A549 (cell line): ENCODE data around the gene BPIFB4. TPM values are rescaled to one million over a fixed set of nuclear protein-coding genes. Genes with fewer than 3 reads are reported as not detected.

Experiments used
- ATAC-seq, 2 experiments: fragments of 200-7000 bp in 1 of 2; fragments of >200 bp in 1 of 2; cut with Nextera tagmentation in 1 of 2; cut with Tn5 transposase in 1 of 2; 3 replicates each; pipeline versions ENCODE4 v1.8.0 to v1.9.1; 2018 to 2020; ENCODE audit warnings: mild to moderate bottlenecking in 1 of 2, moderate library complexity in 1 of 2
- CTCF ChIA-PET: fragments of 300-600 bp; sonication (Branson Sonifier 250); formaldehyde crosslinking; extraction: SDS; loops from one replicate; lab custom pipeline; 2021; ENCODE audit warnings: antibody characterized with exemption, inconsistent platforms; lab: Yijun Ruan, JAX
- POLR2A ChIA-PET: fragments of 350-600 bp; formaldehyde crosslinking; extraction: SDS; loops from one replicate; lab custom pipeline; 2021; ENCODE audit warnings: antibody characterized with exemption, inconsistent platforms; lab: Yijun Ruan, JAX
- DNase-seq, 2 experiments: peaks; one replicate each; pipeline versions ENCODE4 v3.0.0 to v3.0.0-alpha.2; 2011 to 2016; ENCODE audit warnings: low read depth in 1 of 2, low spot score in 1 of 2
- FAIRE-seq: peaks from 2 replicates; lab custom pipeline; 2011; peaks lifted over from hg19 to GRCh38; lab: Jason Lieb, UNC
- H3K27ac ChIP-seq, 2 experiments: fragments of >200 bp; sonication (Bioruptor Twin); formaldehyde crosslinking; 3 replicates each; pipeline ENCODE4 v1.5.1; 2016 to 2017
- H3K4me1 ChIP-seq: fragments of >200 bp; sonication (Bioruptor Twin); formaldehyde crosslinking; 3 replicates; pipeline ENCODE4 v1.6.1; 2016
- H3K4me2 ChIP-seq: fragments of >200 bp; sonication (Bioruptor Twin); formaldehyde crosslinking; 3 replicates; pipeline ENCODE4 v1.6.1; 2016
- H3K4me3 ChIP-seq: fragments of >200 bp; sonication (Bioruptor Twin); formaldehyde crosslinking; 3 replicates; pipeline ENCODE4 v1.5.1; 2016
- H3K9me3 ChIP-seq: fragments of >200 bp; sonication (Bioruptor Twin); formaldehyde crosslinking; 3 replicates; pipeline ENCODE4 v1.6.1; 2016
- BCL3 ChIP-seq: fragments of >200 bp; sonication (Bioruptor Twin); formaldehyde crosslinking; IDR thresholded peaks from 3 replicates; pipeline ENCODE4 v1.6.1; 2016
- BHLHE40 ChIP-seq: IDR thresholded peaks from 2 replicates; pipeline ENCODE4 v1.6.1; 2012; ENCODE audit warnings: low read depth, low read length, inconsistent platforms
- CEBPB ChIP-seq, 2 experiments: fragments of >200 bp in 1 of 2; sonication (Bioruptor Twin) in 1 of 2; formaldehyde crosslinking in 1 of 2; IDR thresholded peaks; 2 replicates each; pipeline ENCODE4 v1.6.1; 2012 to 2016
- CHD4 ChIP-seq: fragments of 200-600 bp; sonication (generic); IDR thresholded peaks from 2 replicates; pipeline ENCODE4 v1.6.1; 2016; ENCODE audit warnings: antibody characterized with exemption, mild to moderate bottlenecking, borderline replicate concordance
- CTCF ChIP-seq: fragments of >200 bp; sonication (Bioruptor Twin); formaldehyde crosslinking; IDR thresholded peaks from 3 replicates; pipeline ENCODE4 v1.5.1; 2016
- E2F6 ChIP-seq: IDR thresholded peaks from 2 replicates; pipeline ENCODE4 v1.6.1; 2012; ENCODE audit warnings: low read depth, borderline replicate concordance
- FOSB ChIP-seq: fragments of 250-450 bp; sonication (Bioruptor Pico); IDR thresholded peaks from 2 replicates; pipeline ENCODE4 v1.5.0; 2020; ENCODE audit warnings: mild to moderate bottlenecking, moderate library complexity
- FOXS1 ChIP-seq: fragments of 250-450 bp; sonication (Bioruptor Pico); IDR thresholded peaks from 2 replicates; pipeline ENCODE4 v1.5.0; 2020; ENCODE audit warnings: mild to moderate bottlenecking, moderate library complexity
- HDAC2 ChIP-seq: fragments of 200-600 bp; sonication (generic); IDR thresholded peaks from 2 replicates; pipeline ENCODE4 v1.6.1; 2016
- HEYL ChIP-seq: fragments of 250-450 bp; sonication (Bioruptor Pico); IDR thresholded peaks from 2 replicates; pipeline ENCODE4 v1.8.0; 2021; ENCODE audit warnings: mild to moderate bottlenecking, moderate library complexity
- HOXA7 ChIP-seq: fragments of 250-450 bp; sonication (Bioruptor Pico); IDR thresholded peaks from 2 replicates; pipeline ENCODE4 v1.5.0; 2020; ENCODE audit warnings: mild to moderate bottlenecking, moderate library complexity
- HOXB13 ChIP-seq: fragments of 250-450 bp; sonication (Bioruptor Pico); IDR thresholded peaks from 2 replicates; pipeline ENCODE4 v1.5.0; 2020; ENCODE audit warnings: low read depth, mild to moderate bottlenecking, moderate library complexity
- NPAS2 ChIP-seq: fragments of 250-450 bp; sonication (Bioruptor Pico); IDR thresholded peaks from 2 replicates; pipeline ENCODE4 v1.8.0; 2022; ENCODE audit warnings: mild to moderate bottlenecking, moderate library complexity, borderline replicate concordance
- NR3C1 ChIP-seq: fragments of >200 bp; sonication (Bioruptor Twin); formaldehyde crosslinking; IDR thresholded peaks from 3 replicates; pipeline ENCODE4 v1.6.1; 2017
- PBX3 ChIP-seq: IDR thresholded peaks from 2 replicates; pipeline ENCODE4 v1.6.1; 2012
- PHF8 ChIP-seq: fragments of 200-600 bp; sonication (generic); IDR thresholded peaks from 2 replicates; pipeline ENCODE4 v1.6.1; 2016; ENCODE audit warnings: low read depth, mild to moderate bottlenecking, antibody characterized with exemption, moderate library complexity, borderline replicate concordance
- RAD21 ChIP-seq, 2 experiments: fragments of >200 bp in 1 of 2; sonication (Bioruptor Twin) in 1 of 2; formaldehyde crosslinking in 1 of 2; IDR thresholded peaks in 1 of 2; conservative IDR thresholded peaks in 1 of 2; 2 replicates in 1 of 2; 3 replicates in 1 of 2; pipeline ENCODE4 v1.6.1; 2012 to 2018; ENCODE audit warnings: inconsistent platforms in 1 of 2
- REST ChIP-seq: fragments of 200-600 bp; sonication (generic); IDR thresholded peaks from 2 replicates; pipeline ENCODE4 v1.6.1; 2016; ENCODE audit warnings: antibody characterized with exemption, mild to moderate bottlenecking, moderate library complexity
- SMC3 ChIP-seq: fragments of >200 bp; sonication (Bioruptor Twin); formaldehyde crosslinking; IDR thresholded peaks from 3 replicates; pipeline ENCODE4 v1.6.1; 2018; ENCODE audit warnings: inconsistent platforms
- SREBF2 ChIP-seq: fragments of 450-650 bp; IDR thresholded peaks from 2 replicates; pipeline ENCODE4 v1.6.1; 2014; ENCODE audit warnings: mild to moderate bottlenecking, moderate library complexity
- ZC3H11A ChIP-seq: fragments of 450-650 bp; IDR thresholded peaks from 2 replicates; pipeline ENCODE4 v1.6.1; 2014; ENCODE audit warnings: antibody characterized with exemption, mild to moderate bottlenecking
- ZFP36 ChIP-seq: fragments of 450-650 bp; IDR thresholded peaks from 2 replicates; pipeline ENCODE4 v1.6.1; 2014; ENCODE audit warnings: borderline replicate concordance; ENCODE audit not compliant: partially characterized antibody
- WGBS: methylation state at CpG from one replicate; pipeline ENCODE4 v1.1.6; 2017; ENCODE audit errors: missing lambda C conversion rate; 5-methylcytosine and 5-hydroxymethylcytosine counted together
- polyA plus RNA-seq, 4 experiments: library from polyadenylated mRNA; depleted of rRNA in 3 of 4; stranded (reverse); fragments of >200 nt; fragmentation: RNase III in 1 of 4; extraction: RNeasy Plus Mini Kit Qiagen cat#74134 plus additional on column Dnase treatment in 1 of 4; gene quantifications; 2 replicates in 3 of 4; 3 replicates in 1 of 4; pipeline ENCODE4 v1.2.3, GENCODE V29; 2011 to 2017

Gene BPIFB4
- polyA plus RNA-seq, 2 of the 4 experiments (the other 2 are of a cell fraction) = not detected

- Histone ChIP-seq H3K27ac (no peak overlapping the region), H3K4me3 (no peak overlapping the region), H3K4me2 (no peak overlapping the region), H3K9me3 (no peaks in the 10 kb centered on the region), H3K4me1 (no peaks in the 10 kb centered on the region)
- ChIA-PET CTCF (no interaction called here), POLR2A (no interaction called here)
- no peak for DNase-seq
- TF ChIP-seq SMC3 (no peak), ZC3H11A (no peak), SREBF2 (no peak), RAD21 (conservative IDR thresholded peaks at IDR 0.05 in 1 of 2, IDR thresholded peaks at IDR 0.05 in 1 of 2) (no peak), ZFP36 (no peak), CHD4 (no peak), HOXB13 (no peak), REST (no peak), HEYL (no peak), PBX3 (no peak), HDAC2 (no peak), NR3C1 (no peak), FOSB (CRISPR knock-in tag) (no peak), FOXS1 (CRISPR knock-in tag) (no peak), CEBPB (IDR thresholded peaks at IDR 0.05) (no peak), BHLHE40 (no peak), CTCF (no peak), HOXA7 (CRISPR knock-in tag) (no peak), BCL3 (no peak)
- FAIRE-seq = no peak
- ATAC-seq = no peak
- WGBS = 60% methylated on average over 2 of the region's 2 CpGs
These were observed 24.7 kb upstream of the BPIFB4 start for GRCh38 chr20:33054791-33055190.

- ChIA-PET POLR2A (no interaction called here), CTCF (no interaction called here)
- no peak for FAIRE-seq
- H3K4me3 ChIP-seq = no peak overlapping the region
- H3K9me3 ChIP-seq = no peaks in the 10 kb centered on the region
- TF ChIP-seq ZFP36 (no peak), E2F6 (no peak), BCL3 (no peak), NPAS2 (no peak), SREBF2 (no peak), PHF8 (no peak)
- DNase-seq = no peak
- 59% methylated on average over 5 of the region's 7 CpGs for WGBS
- no peak overlapping the region for H3K4me2 ChIP-seq
- H3K27ac ChIP-seq = no peak overlapping the region
- no peaks in the 10 kb centered on the region for H3K4me1 ChIP-seq
- ATAC-seq = no peak
These were observed 20.3 kb upstream of the BPIFB4 start for GRCh38 chr20:33059136-33059535.
